ENCODE results near the gene CBFB. TPM values are rescaled to one million over a fixed set of nuclear protein-coding genes. Genes with fewer than 3 reads are reported as not detected.
"Not testable (repeated sequence)": the region's sequence is repeated elsewhere in the genome, so short reads cannot be mapped to it uniquely, and the experiment has no call there.

CBFB gene
- total RNA-seq, 1 donor from 2014 or later = 46.9 TPM

DNA sequence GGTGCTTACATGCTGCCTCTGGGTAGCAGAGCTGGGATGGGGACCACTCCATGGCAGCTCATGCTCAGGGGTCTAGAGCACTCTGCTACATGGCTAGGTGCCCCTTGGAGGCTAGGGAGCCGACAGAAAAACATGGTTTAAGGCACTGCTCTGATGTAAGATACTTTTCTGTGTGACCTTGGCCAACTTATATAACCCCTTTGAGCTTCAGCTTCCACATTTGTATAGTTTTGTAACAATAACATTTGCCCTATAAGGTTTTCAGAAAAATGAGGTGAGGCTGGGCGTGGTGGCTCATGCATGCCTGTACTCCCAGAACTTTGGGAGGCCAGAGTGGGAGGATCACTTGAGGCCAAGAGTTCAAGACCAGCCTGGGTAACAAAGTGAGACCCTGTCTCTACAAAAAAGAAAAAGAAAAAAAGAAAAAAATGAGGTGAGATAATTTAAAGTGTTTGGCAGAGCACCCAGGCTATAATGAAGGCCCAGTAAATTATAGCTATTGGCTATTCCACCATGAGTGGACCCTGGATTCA lies 37.3 kb upstream of the CBFB start:
- TF ChIP-seq, protein P1, sequence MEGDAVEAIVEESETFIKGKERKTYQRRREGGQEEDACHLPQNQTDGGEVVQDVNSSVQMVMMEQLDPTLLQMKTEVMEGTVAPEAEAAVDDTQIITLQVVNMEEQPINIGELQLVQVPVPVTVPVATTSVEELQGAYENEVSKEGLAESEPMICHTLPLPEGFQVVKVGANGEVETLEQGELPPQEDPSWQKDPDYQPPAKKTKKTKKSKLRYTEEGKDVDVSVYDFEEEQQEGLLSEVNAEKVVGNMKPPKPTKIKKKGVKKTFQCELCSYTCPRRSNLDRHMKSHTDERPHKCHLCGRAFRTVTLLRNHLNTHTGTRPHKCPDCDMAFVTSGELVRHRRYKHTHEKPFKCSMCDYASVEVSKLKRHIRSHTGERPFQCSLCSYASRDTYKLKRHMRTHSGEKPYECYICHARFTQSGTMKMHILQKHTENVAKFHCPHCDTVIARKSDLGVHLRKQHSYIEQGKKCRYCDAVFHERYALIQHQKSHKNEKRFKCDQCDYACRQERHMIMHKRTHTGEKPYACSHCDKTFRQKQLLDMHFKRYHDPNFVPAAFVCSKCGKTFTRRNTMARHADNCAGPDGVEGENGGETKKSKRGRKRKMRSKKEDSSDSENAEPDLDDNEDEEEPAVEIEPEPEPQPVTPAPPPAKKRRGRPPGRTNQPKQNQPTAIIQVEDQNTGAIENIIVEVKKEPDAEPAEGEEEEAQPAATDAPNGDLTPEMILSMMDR (IDR thresholded peaks at IDR 0.05) = no peak
- ATAC-seq (no peak), DNase-seq (no peak)
- Histone ChIP-seq H3K27me3 (ENCODE audit: low read depth) (no peaks in the 10 kb centered on the region), H3K4me1 (peaks cover 8% of the 10 kb centered on the region), H3K36me3 (no peaks in the 10 kb centered on the region), H3K4me3 (no peak overlapping the region), H3K9me3 (no peaks in the 10 kb centered on the region), H3K27ac (no peak overlapping the region)
- intact Hi-C loops (cut with DNase I) = no loop called here

DNA sequence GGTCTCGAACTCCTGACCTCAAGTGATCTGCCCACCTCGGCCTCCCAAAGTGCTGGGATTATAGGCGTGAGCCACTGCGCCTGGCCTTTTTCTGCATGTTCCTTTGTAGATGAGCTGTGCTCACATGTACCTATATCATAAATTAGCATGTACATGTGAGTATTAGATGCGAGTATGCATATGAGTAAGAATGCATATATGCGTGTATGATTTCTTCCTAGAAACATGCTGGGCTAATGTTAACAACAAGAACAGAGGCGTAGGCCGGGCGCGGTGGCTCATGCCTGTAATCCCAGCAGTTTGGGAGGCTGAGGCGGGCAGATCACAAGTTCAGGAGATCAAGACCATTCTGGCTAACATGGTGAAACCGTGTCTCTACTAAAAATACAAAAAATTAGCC lies 35.4 kb upstream of the CBFB start:
- H3K27ac ChIP-seq; H3K27me3 ChIP-seq (ENCODE audit: low read depth); H3K4me3 ChIP-seq; H3K9me3 ChIP-seq; H3K36me3 ChIP-seq; intact Hi-C loops (cut with DNase I); DNase-seq; ATAC-seq: not testable (repeated sequence)
- peaks cover 17% of the 10 kb centered on the region for H3K4me1 ChIP-seq

DNA sequence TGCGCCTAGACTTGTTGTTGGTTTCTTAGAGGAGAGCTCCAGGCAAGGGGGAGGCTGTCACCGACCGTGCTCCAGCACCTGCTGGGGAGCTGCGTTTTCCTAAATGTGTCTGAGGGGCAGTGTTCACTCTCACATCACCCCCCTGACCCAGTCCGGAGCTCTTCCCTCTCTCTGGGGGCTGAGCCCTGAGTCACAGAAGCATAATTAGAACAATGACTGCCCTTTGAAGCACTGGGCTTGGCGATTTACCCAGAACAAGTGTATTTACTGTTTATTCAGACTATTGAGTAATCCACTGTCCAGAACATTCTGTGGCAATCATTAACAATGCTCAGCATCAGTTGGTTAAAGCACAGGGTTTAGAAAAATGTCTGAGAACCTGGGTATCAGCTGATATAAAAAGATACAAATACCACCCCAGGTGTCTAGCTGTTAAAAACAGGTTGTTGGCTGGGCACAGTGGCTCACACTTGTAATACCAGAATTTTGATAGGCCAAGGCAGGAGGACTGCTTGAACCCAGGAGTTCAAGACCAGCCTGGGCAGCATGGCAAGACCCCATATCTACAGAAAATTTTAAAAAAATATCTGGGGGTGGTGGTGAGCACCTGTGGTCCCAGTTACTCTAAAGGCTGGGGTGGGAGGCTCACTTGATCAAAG lies 32.5 kb upstream of the CBFB start:
- DNase-seq = no peak

DNA sequence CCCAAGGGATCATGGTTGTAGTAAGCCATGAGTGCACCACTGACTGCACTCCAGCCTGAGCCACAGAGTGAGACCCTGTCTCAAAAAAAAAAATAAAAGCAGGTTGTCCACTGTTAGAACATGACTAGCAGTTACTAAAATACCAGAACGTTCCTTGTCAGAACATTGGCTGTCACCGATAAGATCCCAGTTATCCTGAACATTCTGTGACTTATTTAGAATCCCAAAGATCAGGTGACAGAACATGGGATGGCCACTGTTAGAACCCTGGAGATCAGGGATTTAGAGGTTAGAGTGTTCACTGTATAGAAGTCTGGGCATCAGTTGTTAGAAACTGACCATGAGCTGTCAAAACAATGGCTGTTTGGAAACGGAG lies 32.0 kb upstream of the CBFB start:
- DNase-seq (no peak), ATAC-seq (no peak)
- TF ChIP-seq, protein P1 (IDR thresholded peaks at IDR 0.05) = no peak
- peaks cover 24% of the 10 kb centered on the region for H3K4me1 ChIP-seq
- no peaks in the 10 kb centered on the region for H3K36me3 ChIP-seq
- H3K9me3 ChIP-seq = no peaks in the 10 kb centered on the region
- intact Hi-C loops (cut with DNase I) = no loop called here
- H3K27ac ChIP-seq = peak overlapping the region; percentile 66
- no peaks in the 10 kb centered on the region for H3K27me3 ChIP-seq (ENCODE audit: low read depth)
- no peak overlapping the region for H3K4me3 ChIP-seq

More for the DNA sequence above, 32.5 kb upstream of the CBFB start:
- Histone ChIP-seq H3K27ac (peak overlapping the region; percentile 66), H3K27me3 (ENCODE audit: low read depth) (no peaks in the 10 kb centered on the region), H3K4me1 (peaks cover 21% of the 10 kb centered on the region), H3K9me3 (no peaks in the 10 kb centered on the region), H3K4me3 (no peak overlapping the region), H3K36me3 (no peaks in the 10 kb centered on the region)
- ATAC-seq = peak; percentile 80 to 87
- TF ChIP-seq, protein P1 (IDR thresholded peaks at IDR 0.05) = no peak
- intact Hi-C loops (cut with DNase I) = no loop called here

DNA sequence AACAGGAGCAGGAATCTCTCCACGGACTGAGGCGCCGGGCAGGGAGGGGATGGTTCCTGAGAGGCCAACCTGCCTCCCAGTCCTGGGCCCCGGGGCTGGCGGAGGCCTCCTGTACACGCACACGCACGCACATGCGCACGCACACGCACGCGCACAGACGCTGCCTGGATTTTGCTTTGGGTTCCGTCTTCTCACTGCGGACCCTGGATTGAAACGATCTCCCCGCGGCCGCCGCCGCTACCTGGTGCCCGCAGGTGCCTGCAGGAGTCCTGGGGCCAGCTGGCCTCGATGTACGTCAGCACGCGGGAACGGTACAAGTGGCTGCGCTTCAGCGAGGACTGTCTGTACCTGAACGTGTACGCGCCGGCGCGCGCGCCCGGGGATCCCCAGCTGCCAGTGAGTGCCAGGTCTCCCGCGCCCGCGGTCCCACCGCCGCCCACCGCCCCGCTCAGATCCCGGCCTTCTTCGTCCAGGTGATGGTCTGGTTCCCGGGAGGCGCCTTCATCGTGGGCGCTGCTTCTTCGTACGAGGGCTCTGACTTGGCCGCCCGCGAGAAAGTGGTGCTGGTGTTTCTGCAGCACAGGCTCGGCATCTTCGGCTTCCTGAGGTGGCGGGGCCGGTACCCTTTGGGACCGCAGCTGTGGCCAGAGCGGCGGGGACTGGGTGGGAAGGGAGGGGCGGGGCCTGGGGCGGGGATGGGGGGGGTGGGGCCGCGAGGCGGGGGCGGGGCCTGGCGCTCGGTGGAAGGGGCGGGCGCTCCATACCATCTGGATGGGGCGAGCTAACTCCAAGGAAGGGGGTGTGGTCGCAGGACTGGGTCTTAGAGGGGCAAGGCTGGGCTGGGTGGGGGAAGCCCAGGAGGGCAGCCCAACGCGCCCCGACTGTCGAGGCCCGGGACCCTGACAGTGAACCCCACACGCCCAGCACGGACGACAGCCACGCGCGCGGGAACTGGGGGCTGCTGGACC lies 28.3 kb upstream of the CBFB start:
- peak overlapping the region; percentile 65 for H3K4me3 ChIP-seq
- no peaks in the 10 kb centered on the region for H3K36me3 ChIP-seq
- H3K27ac ChIP-seq = peak overlapping the region; percentile 72
- H3K9me3 ChIP-seq = no peaks in the 10 kb centered on the region
- no peaks in the 10 kb centered on the region for H3K27me3 ChIP-seq (ENCODE audit: low read depth)
- peaks cover 24% of the 10 kb centered on the region for H3K4me1 ChIP-seq
- peak; percentile 91 for DNase-seq
- intact Hi-C loops (cut with DNase I) = no loop called here
- peak; percentile 82 to 83 for ATAC-seq
- TF ChIP-seq, protein P1 (IDR thresholded peaks at IDR 0.05) = no peak
